Measurements from ENCODE around the gene NCS1. TPM values are rescaled to one million over a fixed set of nuclear protein-coding genes. Genes with fewer than 3 reads are reported as not detected.

The NCS1 gene
- total RNA-seq, 1 donor from 2014 or later: 58.7 TPM

Other genes starting within 250 kb of the NCS1 start
- gene FNBP1, start 129.2 kb upstream of the NCS1 start, total RNA-seq: 20.8 and 39.5 TPM in 2 replicates
- 19.8 and 41.0 TPM in 2 replicates for gene GPR107, start 118.5 kb upstream of the NCS1 start, total RNA-seq
- under 0.01 TPM in 1 of 2 replicates, not detected in the other for gene HMCN2, start 93.4 kb downstream of the NCS1 start, total RNA-seq